Measurements from ENCODE around the gene STAT6. TPM values are rescaled to one million over a fixed set of nuclear protein-coding genes. Genes with fewer than 3 reads are reported as not detected.

Gene STAT6
- total and polyA plus RNA-seq, 10 of the 15 experiments (the other 5 are each of a cell fraction or from before 2014, with no cell fraction given) = 14.2 to 176 (median 89.6) TPM

DNA sequence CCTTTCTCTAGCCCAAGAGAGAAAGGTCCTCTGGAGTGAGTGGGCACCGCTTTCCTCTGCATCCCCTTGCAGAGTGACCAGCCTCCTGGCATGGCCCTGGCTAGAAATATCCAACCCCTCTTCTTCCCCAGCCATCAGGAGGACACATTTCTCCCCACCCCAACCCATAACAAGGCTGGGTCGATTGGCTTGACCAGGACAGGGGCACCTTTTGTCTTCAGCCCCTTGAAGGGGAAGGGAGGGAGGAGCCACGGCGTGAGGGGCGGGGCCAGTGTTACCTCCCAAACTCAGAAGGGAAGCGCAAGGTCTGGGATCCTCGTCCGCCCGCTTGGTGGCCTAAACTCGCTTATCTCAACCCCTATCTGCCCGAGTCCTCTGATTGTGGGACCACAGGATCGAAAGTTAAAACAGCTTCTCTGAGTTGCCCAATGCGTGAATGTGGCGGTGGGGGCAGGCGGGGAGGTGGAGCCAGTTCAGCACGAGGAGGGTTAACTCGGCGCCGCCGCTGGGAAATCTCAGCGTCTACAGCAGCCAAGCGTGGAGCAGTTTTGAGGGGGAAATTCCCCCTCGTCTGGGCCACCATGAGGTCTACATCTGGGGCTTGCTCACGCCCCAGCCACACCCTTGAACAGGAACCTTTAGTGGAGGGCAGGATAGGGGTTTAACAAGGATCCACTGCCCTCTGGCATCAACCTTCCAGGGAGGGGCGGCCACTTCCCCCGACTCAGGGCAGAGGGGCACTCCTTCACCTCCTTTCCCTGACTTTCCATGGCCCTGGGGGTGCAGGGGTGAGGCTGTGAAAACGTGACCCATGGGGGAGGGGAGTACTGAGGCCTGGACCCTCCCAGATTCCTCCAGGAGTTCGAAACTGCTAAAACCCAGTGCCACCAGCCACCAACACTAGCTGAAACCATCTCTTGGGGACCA is 795 bp downstream of the STAT6 start (continued):
- TF ChIP-seq FOS (IDR thresholded peaks at IDR 0.05; ENCODE audit: borderline replicate concordance, extremely low read depth, insufficient read length) = no peak
- TF ChIP-seq GATAD2B (conservative IDR thresholded peaks at IDR 0.05; ENCODE audit: low read depth) = peak; percentile 14; the same call in 1 of the 2 replicates
- 0 out of 2 replicates have a peak, but pooled peaks have one; percentile 45 for TF ChIP-seq TCF12 (IDR thresholded peaks at IDR 0.05; ENCODE audit: low read depth, low read length)
- TF ChIP-seq NR2C1 (IDR thresholded peaks at IDR 0.05) = no peak
- TF ChIP-seq POU2F2 (IDR thresholded peaks at IDR 0.05; ENCODE audit: borderline replicate concordance, low read depth, low read length) = peak; percentile 33; the same call in 1 of the 3 replicates
- peak; percentile 70 for TF ChIP-seq MYC (IDR thresholded peaks at IDR 0.05; ENCODE audit: insufficient read depth, insufficient read length, insufficient replicate concordance, low read length, severe bottlenecking)
- no peak for TF ChIP-seq EGR1 (IDR thresholded peaks at IDR 0.05; ENCODE audit: borderline replicate concordance in 1 of 2, low read depth in 2 of 2, low read length in 2 of 2)
- TF ChIP-seq ZNF622 (IDR thresholded peaks at IDR 0.05) = no peak
- TF ChIP-seq CBX3 (IDR thresholded peaks at IDR 0.05; ENCODE audit: borderline replicate concordance, low read depth) = no peak
- TF ChIP-seq TARDBP (IDR thresholded peaks at IDR 0.05; ENCODE audit: borderline replicate concordance) = no peak
- TF ChIP-seq LARP7 (IDR thresholded peaks at IDR 0.05) = peak; percentile 51; the same call in 1 of the 2 replicates
- TF ChIP-seq SMAD1 (IDR thresholded peaks at IDR 0.05; ENCODE audit: low read depth, partially characterized antibody) = no peak
- TF ChIP-seq REST (IDR thresholded peaks at IDR 0.05; ENCODE audit: low read depth, low read length) = no peak
- TF ChIP-seq NFYA (IDR thresholded peaks at IDR 0.05; ENCODE audit: borderline replicate concordance, low read depth, low read length) = no peak
- no peak for TF ChIP-seq PRDM15 (CRISPR knock-in tag; IDR thresholded peaks at IDR 0.05)
- TF ChIP-seq, protein P1, sequence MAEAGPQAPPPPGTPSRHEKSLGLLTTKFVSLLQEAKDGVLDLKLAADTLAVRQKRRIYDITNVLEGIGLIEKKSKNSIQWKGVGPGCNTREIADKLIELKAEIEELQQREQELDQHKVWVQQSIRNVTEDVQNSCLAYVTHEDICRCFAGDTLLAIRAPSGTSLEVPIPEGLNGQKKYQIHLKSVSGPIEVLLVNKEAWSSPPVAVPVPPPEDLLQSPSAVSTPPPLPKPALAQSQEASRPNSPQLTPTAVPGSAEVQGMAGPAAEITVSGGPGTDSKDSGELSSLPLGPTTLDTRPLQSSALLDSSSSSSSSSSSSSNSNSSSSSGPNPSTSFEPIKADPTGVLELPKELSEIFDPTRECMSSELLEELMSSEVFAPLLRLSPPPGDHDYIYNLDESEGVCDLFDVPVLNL (IDR thresholded peaks at IDR 0.05; ENCODE audit: low read depth, low read length) = no peak
- 0 out of 2 replicates have a peak, but pooled peaks have one; percentile 8 for TF ChIP-seq MLLT1 (IDR thresholded peaks at IDR 0.05)
